NOMO-1 treated with dmso at 0.1 percent for 144 hours (cell line): ENCODE results near the gene CYP11A1.
A peak's percentile ranks its signal among the peaks of the same experiment; 100 is the strongest.

Experiments
- DNase-seq: peaks from one replicate; lab custom pipeline; 2025; ENCODE audit not compliant: unreplicated experiment; lab: John Stamatoyannopoulos, UW

CYP11A1 gene

GRCh38 chr15:74367296-74367854, at the start of gene CYP11A1:
Gene CYP11A1, minus strand, starts transcription at chr15:74367646. Its CDS starts 61 bp downstream, at chr15:74367585.
- no peak for DNase-seq

GRCh38 chr15:74417225-74417624, 49.8 kb upstream of the CYP11A1 start:
- no peak for DNase-seq

DNA sequence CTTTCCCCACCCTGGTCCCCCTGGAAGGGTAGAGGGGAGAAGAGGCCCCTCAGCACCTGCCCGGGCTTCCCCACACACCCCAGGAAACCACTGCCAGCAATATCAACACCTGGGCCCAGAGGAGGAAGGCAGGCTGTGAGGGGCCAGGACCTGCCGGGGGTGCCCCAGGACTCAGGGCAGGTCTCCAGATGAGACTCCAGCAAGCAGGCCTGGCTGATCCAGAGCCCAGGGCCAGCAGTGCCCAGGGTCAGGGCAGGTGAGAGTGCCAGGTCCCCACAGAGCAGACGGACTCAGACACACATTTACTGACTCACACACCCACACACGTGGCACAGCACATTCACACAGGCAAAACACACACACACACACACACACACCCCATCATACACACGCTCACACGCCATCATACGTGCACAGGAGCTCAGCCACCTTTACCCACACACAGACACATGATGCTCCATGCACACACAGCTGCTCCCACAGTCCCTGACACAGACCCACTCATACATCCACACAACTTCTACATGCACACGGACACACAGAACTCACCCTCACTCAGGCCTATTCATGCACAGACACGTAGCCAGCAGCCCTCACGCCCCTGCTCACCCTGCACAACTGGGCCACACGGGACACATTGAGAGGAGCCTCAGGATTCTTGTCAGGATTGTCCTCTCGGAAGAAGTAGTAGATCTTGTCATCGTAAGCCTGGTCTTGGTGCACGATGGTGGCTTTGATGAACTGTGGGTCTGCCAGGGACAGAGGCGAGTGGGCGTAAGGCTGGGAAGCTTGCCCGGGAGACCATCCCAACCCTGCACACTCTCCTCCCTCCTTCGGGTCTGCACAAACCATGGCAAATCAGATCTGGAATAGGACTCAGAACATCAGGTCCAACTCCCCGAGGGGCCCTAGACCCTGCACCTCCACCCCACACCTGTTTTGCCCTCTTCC, 48.8 kb upstream of the CYP11A1 start:
- no peak for DNase-seq

DNA sequence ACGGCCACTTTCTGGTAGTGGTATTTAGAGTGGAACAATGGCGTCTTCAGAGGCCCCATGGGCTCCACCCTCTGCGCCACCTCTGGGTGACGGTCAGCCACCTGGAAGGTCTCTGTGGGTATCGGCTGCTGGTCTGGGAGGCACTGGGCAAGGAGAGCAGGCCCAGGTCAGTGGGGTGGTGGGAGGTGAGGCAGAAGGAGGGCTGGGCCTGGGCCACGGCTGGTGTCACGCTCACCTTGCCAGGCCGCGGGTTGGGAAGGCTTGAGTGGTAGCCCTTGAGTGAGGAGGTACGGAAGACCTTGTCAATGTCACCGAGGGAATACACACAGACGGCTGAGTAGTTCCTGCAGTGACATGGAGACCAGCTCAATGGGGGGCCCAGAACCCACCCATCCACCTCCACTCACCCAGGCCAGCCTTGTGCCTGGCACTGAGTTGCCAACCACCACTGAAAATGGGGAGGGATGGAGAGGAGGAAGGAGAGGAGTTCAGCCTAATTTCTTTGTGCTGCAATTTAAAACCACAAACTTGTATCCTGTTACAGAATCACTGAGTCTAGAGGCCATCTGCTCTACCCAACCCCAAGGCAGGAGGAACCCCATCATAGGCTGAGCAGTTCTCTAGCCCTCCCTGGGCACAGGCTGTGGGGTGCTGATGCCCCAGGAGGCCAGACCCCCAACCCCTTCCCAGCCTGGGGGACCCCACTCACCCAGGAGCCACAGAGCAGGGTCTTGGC, 47.3 kb upstream of the CYP11A1 start:
- DNase-seq, result peak; percentile 16

- DNase-seq, result no peak
Measured at GRCh38 chr15:74414081-74414580, 46.7 kb upstream of the CYP11A1 start.

GRCh38 chr15:74413350-74414080, 46.1 kb upstream of the CYP11A1 start:
- no peak for DNase-seq

DNA sequence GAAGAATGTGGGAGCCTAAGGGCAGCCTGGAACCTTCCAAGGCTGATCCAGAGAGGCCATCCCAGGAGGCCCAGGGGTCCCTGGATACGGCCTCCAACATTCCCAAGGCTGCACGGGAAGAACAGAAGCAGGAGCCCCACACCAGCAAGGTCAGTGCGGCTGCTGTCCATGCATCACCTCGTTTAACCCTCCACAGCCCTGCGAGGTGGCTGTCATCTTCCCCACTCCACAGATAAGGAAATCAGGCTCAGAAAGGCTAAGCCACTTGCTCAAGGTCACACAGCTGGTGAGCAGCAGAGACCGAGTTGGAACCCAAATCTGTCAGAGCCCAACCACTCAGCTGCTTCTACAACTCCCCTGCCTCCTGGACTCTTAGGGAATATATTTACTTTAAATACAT, 44.7 kb upstream of the CYP11A1 start:
- no peak for DNase-seq

- no peak for DNase-seq
Measured at GRCh38 chr15:74411686-74412085, 44.2 kb upstream of the CYP11A1 start.

DNA sequence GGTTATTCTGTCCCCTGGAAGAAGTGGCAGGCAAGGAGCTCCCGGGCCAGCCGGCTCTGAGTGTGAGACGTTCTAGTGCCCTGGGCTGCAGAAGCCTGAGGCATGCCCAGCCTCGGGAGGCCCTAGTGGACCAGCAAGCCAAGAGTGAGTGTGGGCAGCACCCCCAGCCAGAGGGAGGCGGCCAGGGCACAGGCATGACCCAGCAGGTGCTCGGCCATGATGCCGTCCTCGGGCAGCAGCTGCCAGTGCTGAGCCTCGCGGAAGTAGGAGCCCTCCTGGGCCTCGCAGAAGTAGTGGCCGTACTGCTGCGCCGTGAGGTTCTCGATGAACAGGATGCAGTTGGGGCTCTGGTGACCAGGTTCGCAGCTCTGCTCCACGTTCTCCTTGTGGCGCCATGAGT, 43.1 kb upstream of the CYP11A1 start:
- no peak for DNase-seq

DNA sequence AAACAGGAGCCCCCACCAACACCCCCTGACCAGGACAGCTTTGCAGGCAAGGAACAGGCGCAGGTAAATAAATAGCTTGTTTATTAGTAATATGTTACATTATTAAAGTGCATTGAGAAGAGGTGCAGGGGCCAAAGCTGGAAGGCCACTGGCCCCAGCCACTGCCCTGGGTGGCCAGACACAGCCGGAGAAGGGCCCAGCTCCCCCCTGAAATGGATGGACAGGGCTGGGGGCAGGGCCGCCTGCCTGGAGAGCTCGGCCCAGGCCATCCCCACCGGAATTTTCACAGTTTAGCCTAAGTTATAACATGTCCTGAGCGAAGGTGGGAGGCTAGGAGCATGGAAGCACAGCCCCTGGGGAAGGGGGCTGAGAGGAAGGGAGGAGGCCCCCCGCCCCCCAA, 41.8 kb upstream of the CYP11A1 start:
- DNase-seq, result no peak

- no peak for DNase-seq
Measured at GRCh38 chr15:74408815-74409214, 41.4 kb upstream of the CYP11A1 start.

DNA sequence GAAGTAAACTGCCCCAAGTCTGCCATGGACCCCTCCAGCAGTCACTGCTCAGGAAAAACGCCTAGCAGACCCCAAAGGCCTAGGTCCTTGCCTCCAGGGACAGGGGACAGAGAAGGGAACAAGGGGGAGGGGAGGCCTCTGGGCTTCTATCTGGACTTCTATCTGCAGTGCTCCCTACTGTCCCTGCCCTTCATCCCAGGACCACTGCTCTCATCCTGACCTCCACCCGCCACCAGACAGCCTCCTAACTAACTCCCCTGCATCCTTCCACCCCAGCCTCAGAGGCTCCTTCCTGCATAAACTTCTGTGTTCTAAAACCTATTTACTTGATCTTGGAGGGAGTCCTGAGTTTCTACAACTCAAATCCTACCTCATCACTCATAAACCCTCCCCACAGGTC, 40.9 kb upstream of the CYP11A1 start:
- DNase-seq, result no peak

DNA sequence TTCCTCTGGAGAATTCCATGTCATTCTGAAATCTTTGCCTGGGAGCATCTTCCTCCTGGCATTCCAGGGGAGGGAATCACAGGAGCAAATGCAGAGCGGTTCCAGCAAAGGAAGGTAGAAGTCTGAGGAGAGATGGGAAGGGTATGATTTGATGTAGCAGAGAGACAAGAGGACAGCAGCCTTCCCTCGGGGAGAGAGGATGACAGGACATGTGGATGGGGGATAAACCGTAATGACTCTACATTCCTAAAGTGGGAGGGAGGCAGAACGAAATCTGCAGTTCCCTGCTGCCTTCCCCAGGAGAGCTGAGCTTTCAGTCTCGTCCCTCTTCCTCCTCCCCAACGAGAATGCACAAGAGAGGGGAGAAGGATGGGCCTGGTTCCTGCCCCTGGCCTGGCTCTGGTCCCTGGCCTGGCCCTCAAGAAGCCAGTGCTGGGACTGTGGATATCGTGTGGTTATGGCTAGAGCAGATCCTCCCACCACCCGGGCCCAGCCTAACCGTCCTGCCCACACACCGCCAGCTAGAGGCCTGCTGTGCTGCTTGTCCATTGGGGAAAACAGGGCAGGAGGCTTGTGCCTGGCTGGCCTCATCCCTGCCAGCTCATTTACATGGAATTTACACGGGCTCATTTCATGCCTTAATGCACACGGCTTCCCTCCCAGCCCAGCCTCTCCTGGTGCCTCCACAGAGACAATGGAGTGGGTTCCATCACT, 39.7 kb upstream of the CYP11A1 start:
- DNase-seq, result no peak

DNA sequence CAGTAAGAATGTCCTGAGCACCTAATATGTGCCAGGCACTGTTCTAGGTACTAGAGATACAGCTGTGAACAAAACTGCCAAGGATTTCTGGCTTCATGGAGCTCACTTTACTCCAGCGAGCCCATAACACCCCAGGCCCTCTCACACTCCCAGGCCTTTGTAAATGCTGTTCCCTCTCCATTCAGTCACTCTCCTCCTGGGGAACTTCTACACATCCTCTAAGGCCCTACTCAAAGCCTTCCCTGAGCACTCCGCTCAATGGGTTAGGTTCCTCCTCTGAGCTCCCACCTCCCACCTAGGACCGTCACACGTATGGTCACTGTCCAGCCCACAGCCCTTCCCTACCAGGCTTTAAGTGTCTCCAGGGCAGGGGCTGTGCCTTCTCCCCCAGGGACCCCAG, 39.1 kb upstream of the CYP11A1 start:
- DNase-seq, result no peak

DNA sequence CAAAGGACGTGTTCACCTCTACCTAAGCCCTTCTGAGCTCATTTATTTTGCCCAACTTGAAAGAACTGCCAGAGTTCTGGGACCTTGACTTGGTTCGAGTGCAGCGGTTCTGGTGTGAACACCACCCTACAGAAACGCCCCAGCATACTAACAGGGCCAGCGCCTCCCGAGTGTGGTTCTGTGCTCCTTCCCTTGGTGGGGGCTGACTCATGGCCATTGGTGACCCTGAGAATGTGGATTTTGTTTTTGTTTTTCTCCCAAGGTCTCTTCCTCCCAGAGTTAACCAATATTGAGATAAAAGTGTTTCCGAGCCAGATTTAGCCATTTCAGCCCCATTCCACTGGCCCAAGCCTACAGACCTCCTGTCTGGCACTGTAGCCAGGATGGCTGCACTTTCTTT, 38.4 kb upstream of the CYP11A1 start:
- DNase-seq, result no peak

DNA sequence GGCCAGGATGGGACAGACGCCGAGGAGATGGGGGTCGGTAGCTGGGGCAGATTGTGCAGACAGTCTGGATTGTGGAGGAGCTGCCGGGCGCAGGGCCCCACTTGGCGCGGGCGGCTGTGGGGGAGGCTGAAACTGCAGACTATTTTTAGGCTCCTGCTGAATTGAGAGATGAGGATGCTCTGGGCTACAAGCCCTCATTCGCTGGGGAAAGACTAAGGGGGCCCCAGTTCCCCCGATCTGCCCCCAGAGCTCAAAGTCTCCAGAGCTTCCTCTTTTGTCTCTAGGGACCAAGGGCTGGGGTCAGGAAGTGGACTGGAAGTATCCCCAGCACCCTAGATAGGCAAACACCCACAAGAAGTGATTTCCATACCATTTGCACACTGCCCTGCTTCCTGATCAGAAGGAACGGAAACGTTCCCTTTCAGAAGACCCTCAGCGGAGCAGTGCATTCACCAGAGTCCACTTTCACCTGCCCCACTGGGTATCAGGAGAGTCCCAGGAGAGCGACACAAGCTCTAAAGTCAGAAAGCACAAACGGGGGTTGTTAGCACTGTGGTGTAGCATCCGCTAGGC, 36.6 kb upstream of the CYP11A1 start:
- peak; percentile 50 for DNase-seq

- no peak for DNase-seq
Measured at GRCh38 chr15:74403588-74403919, 36.1 kb upstream of the CYP11A1 start.

- peak; percentile 65 for DNase-seq
Measured at GRCh38 chr15:74402873-74403587, 35.6 kb upstream of the CYP11A1 start.

DNA sequence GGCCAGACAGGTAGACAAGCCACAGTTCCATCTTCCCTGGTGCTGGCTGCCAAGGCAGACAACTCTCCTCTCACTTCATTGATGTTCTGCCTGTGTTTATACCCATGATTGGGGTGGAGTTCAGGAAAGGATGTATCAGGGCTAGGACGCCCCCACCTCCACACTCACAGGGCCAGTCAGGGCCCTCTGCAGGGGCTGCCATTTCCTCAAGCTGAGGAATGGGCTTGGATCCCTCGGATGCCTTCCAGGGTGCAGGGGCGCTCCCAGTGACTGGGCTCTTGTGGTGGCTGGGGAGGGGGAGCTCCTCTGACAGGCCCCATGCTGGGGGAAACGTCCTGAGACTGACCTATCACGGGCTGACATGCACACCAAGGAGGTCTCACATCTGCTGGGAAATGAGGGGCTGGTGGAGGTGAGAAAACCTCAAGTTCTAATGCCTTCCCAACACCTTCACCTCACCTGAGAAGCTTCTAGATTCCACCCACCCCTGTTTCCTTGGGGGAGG, 34.9 kb upstream of the CYP11A1 start:
- DNase-seq, result no peak
